Fibroblast of villous mesenchyme (primary cell): ENCODE results near the gene CLEC19A. TPM values are rescaled to one million over a fixed set of nuclear protein-coding genes. Genes with fewer than 3 reads are reported as not detected.

ENCODE experiments used
- DNase-seq: peaks from one replicate; pipeline ENCODE4 v3.0.0-alpha.2; 2010; ENCODE audit warnings: low read depth
- H3K4me3 ChIP-seq: 2 replicates; pipeline ENCODE4 v1.5.1; 2011; ENCODE audit warnings: low read depth, mild to moderate bottlenecking, low read length
- total RNA-seq: library from RNA; depleted of rRNA; stranded (reverse); fragments of >200 nt; gene quantifications from 2 replicates; pipeline ENCODE4 v1.2.3, GENCODE V29; 2012
- TF ChIP-seq, protein P1 (sequence below): IDR thresholded peaks from 2 replicates; pipeline ENCODE4 v1.5.1; 2012; ENCODE audit warnings: low read depth, mild to moderate bottlenecking, low read length; ENCODE audit not compliant: insufficient read depth

CLEC19A gene
- total RNA-seq: not detected in 2 replicates

DNA sequence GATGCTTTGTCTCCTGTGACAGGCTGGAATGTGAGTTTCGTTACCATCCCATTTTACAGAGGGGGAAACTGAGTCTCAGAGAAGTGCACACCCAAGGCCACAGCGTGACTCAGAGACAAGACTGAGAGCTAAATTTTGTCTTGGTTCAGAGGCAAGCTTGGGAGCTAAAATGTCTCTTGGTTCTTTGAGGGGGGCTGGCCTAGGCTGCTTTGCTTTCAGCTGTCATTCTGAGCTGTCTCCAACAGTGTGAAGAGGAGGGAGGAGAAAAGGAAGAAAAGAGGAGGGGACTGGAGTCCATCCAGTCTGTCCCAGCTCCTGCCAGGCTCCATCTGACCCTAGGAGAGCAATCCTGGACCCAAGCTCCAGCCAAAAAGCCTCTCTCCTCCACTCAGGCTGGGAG, at the start of gene CLEC19A:
Gene CLEC19A, plus strand, starts transcription at position 301 of the 400 bp plus-strand sequence. CDS start 121 bp downstream, outside the sequence.
- TF ChIP-seq, protein P1, sequence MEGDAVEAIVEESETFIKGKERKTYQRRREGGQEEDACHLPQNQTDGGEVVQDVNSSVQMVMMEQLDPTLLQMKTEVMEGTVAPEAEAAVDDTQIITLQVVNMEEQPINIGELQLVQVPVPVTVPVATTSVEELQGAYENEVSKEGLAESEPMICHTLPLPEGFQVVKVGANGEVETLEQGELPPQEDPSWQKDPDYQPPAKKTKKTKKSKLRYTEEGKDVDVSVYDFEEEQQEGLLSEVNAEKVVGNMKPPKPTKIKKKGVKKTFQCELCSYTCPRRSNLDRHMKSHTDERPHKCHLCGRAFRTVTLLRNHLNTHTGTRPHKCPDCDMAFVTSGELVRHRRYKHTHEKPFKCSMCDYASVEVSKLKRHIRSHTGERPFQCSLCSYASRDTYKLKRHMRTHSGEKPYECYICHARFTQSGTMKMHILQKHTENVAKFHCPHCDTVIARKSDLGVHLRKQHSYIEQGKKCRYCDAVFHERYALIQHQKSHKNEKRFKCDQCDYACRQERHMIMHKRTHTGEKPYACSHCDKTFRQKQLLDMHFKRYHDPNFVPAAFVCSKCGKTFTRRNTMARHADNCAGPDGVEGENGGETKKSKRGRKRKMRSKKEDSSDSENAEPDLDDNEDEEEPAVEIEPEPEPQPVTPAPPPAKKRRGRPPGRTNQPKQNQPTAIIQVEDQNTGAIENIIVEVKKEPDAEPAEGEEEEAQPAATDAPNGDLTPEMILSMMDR: no peak
- H3K4me3 ChIP-seq: no peak within 1 kb of the TSS
- no peak for DNase-seq

DNA sequence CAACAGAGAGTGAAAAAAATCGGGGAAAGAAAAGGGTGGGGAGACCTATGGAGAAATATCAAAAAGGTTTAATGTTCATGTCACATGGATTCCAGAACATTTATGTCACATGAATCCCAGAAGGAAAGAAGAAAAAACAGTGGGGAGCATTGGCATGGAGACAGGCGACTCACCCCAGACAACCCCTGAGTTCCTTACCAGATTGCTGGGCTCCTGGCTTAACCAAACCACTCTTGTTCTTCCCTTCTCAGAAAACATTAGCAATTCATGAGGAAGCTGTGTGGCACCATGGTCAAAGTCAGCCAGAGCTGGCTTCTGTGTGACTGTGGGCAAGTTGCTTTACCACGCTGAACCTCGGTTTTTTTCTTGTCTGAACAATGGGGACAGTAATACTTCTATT, 49.6 kb upstream of the CLEC19A start:
- DNase-seq: no peak
- TF ChIP-seq, protein P1: no peak
- no peak overlapping the region for H3K4me3 ChIP-seq

DNA sequence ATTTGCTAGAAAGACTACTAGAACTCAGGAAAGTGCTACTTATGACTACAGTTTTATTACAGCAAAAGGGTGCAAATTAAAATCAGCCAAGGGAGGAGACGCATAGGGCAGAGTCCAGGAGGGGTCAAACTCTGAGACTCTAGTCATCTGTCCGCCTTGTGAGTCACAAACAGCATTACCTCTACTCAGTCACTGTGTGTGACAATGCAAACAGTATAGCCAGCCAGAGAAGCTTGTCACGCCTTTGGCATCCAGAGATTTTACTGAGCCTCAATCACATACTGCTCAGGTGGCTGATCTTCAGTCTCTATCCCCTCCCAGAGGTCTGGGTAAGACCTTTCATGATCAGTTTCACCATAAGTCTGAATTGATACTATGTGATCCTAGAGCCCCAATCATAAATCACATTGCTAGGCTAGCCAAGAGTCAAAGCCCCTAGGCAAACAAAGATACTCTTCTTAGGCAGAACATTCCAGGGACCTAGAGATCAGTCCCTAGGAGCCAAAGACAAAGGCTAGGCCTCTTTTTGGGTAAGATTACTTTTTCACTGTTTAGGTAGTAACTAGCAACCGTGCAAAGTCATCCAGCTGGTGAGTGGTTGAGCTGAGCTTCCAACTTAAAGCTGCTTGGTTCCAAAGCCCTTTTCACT, 48.8 kb upstream of the CLEC19A start:
- no peak for DNase-seq
- H3K4me3 ChIP-seq: no peak overlapping the region

GRCh38 chr16:19238406-19238805, 47.1 kb upstream of the CLEC19A start:
- no peak overlapping the region for H3K4me3 ChIP-seq
- no peak for DNase-seq
- TF ChIP-seq, protein P1: no peak

More for the DNA sequence above, 48.8 kb upstream of the CLEC19A start:
- TF ChIP-seq, protein P1: no peak

DNA sequence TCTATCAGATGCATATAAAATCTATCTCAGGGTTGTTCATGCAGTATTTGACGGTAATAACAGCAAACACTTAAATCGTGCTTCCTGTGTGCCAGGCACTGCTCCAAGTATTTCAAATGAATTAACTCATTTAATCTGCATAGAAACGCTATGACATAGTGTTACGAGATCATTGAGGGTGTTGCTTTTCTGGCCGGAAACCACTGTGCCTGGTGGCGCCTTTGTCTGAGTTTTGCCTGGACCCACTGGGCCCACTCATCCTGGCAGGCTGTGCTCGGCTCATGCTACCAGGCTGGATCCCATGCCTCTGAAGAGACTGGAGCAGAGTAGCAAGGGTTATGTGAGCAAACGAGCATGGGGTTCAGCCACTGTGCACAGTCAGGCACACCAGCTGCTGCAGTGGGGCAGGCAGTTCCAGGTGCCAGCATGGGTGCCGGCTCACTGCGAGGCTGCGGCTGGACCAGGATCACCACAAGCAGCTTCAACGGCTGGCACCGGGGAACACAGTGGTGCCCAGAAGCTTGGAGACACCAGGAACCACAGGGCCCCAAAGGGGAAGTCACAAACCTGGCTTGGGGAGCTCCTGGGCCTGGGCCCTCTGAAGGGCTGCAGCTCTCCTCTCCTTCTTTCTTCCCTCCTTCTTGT, 45.9 kb upstream of the CLEC19A start:
- no peak for DNase-seq
- TF ChIP-seq, protein P1: no peak
- no peak overlapping the region for H3K4me3 ChIP-seq

DNA sequence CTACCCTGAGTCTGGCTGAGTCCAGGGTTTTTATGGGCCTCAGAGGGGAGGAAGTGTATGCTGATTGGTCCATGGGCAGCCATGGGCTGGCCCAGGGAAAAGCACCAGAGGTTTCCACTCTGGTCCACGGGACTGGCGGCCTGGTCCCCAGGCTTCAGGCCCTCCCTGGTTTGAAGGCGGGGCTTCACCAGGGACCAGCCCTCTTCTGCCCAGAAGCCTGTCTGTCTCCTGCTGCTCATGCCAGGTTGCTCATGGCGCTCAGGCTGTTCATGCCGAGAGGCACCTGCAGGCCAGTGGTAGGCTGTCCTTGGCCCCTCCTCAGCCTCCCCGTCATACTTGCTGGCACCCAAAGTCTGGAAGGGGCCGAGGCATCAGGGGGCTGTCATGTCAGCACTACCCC, 45.0 kb upstream of the CLEC19A start:
- no peak overlapping the region for H3K4me3 ChIP-seq
- TF ChIP-seq, protein P1: no peak
- DNase-seq: no peak

- no peak for DNase-seq
- TF ChIP-seq, protein P1: no peak
- no peak overlapping the region for H3K4me3 ChIP-seq
Measured at GRCh38 chr16:19241512-19241911, 44.0 kb upstream of the CLEC19A start.
